Cardiac septum (tissue), 1 donor: ENCODE data around the gene KCNS3. TPM values are rescaled to one million over a fixed set of nuclear protein-coding genes. Genes with fewer than 3 reads are reported as not detected.
A peak's percentile ranks its signal among the peaks of the same experiment; 100 is the strongest.

Experiments
- DNase-seq: peaks from one replicate; pipeline ENCODE4 v3.0.0-alpha.2; 2020; ENCODE audit warnings: low spot score
- intact Hi-C: fragments of 100-400 bp; cut with DNase I; formaldehyde crosslinking; loops from one replicate; pipeline ENCODE4 v1.14.0; 2022
- long read RNA-seq: library from polyadenylated mRNA; unstranded; transcript quantifications from one replicate; pipeline ENCODE4 v2.0.0, GENCODE V29; 2021
- total RNA-seq: library from RNA; stranded (reverse); fragmentation: NEBNext Ultra II Directional; extraction: Animal tissue kit (Norgen Biotek cat#: 25700); gene quantifications from one replicate; pipeline ENCODE4 v1.2.1, GENCODE V29; 2021
- donor health status: DM: no; HTN: no; CAD: no.

The KCNS3 gene
- total RNA-seq, result 3.7 TPM
- long read RNA-seq, partial matches to known transcripts, result 0 of 5 reads
- long read RNA-seq, other reads (novel, unspliced or antisense), result 1 of 5 reads

GRCh38 chr2:17878281-17879136 is at the start of gene KCNS3:
TSS of gene KCNS3 (plus strand) at chr2:17878667. CDS start at chr2:17931009, 52,342 bp downstream.
- DNase-seq, result no peak
- intact Hi-C loops, result no loop called here

GRCh38 chr2:17830053-17831034 is 48.1 kb upstream of the KCNS3 start:
- intact Hi-C loops, result loop anchor here (2.0 kb wide), 1 partner anchor 112 kb away; no protein-coding TSS in a partner anchor
- peak; percentile 85 for DNase-seq

- intact Hi-C loops, result no loop called here
- DNase-seq, result no peak
Measured at GRCh38 chr2:17835516-17835915, 43.0 kb upstream of the KCNS3 start.

- intact Hi-C loops, result no loop called here
- no peak for DNase-seq
Measured at GRCh38 chr2:17839959-17840358, 38.5 kb upstream of the KCNS3 start.

GRCh38 chr2:17843457-17843856 is 35.0 kb upstream of the KCNS3 start:
- no peak for DNase-seq
- intact Hi-C loops, result no loop called here

GRCh38 chr2:17845806-17846205 is 32.7 kb upstream of the KCNS3 start:
- no peak for DNase-seq
- intact Hi-C loops, result no loop called here

- intact Hi-C loops, result no loop called here
- DNase-seq, result no peak
Measured at GRCh38 chr2:17846676-17847075, 31.8 kb upstream of the KCNS3 start.

GRCh38 chr2:17847236-17847635 is 31.2 kb upstream of the KCNS3 start:
- no peak for DNase-seq
- intact Hi-C loops, result no loop called here

GRCh38 chr2:17849275-17849674 is 29.2 kb upstream of the KCNS3 start:
- intact Hi-C loops, result no loop called here
- DNase-seq, result no peak

- DNase-seq, result no peak
- intact Hi-C loops, result loop anchor here (2.0 kb wide), 1 partner anchor 527 kb away; no protein-coding TSS in a partner anchor
Measured at GRCh38 chr2:17850151-17850550, 28.3 kb upstream of the KCNS3 start.

GRCh38 chr2:17851731-17852585 is 26.5 kb upstream of the KCNS3 start:
- DNase-seq, result no peak
- intact Hi-C loops, result loop anchor here (1.0 to 2.0 kb wide), 2 partner anchors 297 to 525 kb away; no protein-coding TSS in a partner anchor

- intact Hi-C loops, result no loop called here
- DNase-seq, result no peak
Measured at GRCh38 chr2:17853799-17854198, 24.7 kb upstream of the KCNS3 start.

GRCh38 chr2:17857021-17857420 is 21.4 kb upstream of the KCNS3 start:
- intact Hi-C loops, result loop anchor here (2.0 kb wide), 1 partner anchor 522 kb away; no protein-coding TSS in a partner anchor

GRCh38 chr2:17858064-17858463 is 20.4 kb upstream of the KCNS3 start:
- no peak for DNase-seq
- intact Hi-C loops, result no loop called here

More at GRCh38 chr2:17857021-17857420, 21.4 kb upstream of the KCNS3 start:
- no peak for DNase-seq

GRCh38 chr2:17863539-17863938 is 14.9 kb upstream of the KCNS3 start:
- no peak for DNase-seq
- intact Hi-C loops, result no loop called here

GRCh38 chr2:17864676-17865075 is 13.8 kb upstream of the KCNS3 start:
- no peak for DNase-seq
- intact Hi-C loops, result no loop called here

- DNase-seq, result no peak
- intact Hi-C loops, result no loop called here
Measured at GRCh38 chr2:17867133-17867532, 11.3 kb upstream of the KCNS3 start.

- DNase-seq, result no peak
- intact Hi-C loops, result no loop called here
Measured at GRCh38 chr2:17869128-17869527, 9.3 kb upstream of the KCNS3 start.

- no peak for DNase-seq
- intact Hi-C loops, result no loop called here
Measured at GRCh38 chr2:17871639-17872038, 6.8 kb upstream of the KCNS3 start.
